ENCODE data around the gene HAO2.

- TF ChIP-seq POLR2A (IDR thresholded peaks at IDR 0.05): no peak
- TF ChIP-seq, protein P1, sequence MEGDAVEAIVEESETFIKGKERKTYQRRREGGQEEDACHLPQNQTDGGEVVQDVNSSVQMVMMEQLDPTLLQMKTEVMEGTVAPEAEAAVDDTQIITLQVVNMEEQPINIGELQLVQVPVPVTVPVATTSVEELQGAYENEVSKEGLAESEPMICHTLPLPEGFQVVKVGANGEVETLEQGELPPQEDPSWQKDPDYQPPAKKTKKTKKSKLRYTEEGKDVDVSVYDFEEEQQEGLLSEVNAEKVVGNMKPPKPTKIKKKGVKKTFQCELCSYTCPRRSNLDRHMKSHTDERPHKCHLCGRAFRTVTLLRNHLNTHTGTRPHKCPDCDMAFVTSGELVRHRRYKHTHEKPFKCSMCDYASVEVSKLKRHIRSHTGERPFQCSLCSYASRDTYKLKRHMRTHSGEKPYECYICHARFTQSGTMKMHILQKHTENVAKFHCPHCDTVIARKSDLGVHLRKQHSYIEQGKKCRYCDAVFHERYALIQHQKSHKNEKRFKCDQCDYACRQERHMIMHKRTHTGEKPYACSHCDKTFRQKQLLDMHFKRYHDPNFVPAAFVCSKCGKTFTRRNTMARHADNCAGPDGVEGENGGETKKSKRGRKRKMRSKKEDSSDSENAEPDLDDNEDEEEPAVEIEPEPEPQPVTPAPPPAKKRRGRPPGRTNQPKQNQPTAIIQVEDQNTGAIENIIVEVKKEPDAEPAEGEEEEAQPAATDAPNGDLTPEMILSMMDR (IDR thresholded peaks at IDR 0.05): no peak
These were observed 41.5 kb upstream of the HAO2 start for GRCh38 chr1:119327094-119327449.
